SKM-1 treated with dmso at 0.1 percent for 144 hours (cell line): ENCODE data around the gene ZNF586.
A peak's percentile ranks its signal among the peaks of the same experiment; 100 is the strongest.
"Not testable (repeated sequence)": the region's sequence is repeated elsewhere in the genome, so short reads cannot be mapped to it uniquely, and the experiment has no call there.

Source experiments
- DNase-seq: peaks from one replicate; lab custom pipeline; 2025; ENCODE audit not compliant: unreplicated experiment; lab: John Stamatoyannopoulos, UW

Gene ZNF586

GRCh38 chr19:57789288-57789687 is 19.8 kb downstream of the ZNF586 start:
- DNase-seq: no peak

- not testable (repeated sequence) for DNase-seq
These were observed 27.1 kb downstream of the ZNF586 start for GRCh38 chr19:57796580-57796979.

- DNase-seq: no peak
These were observed 31.2 kb downstream of the ZNF586 start for GRCh38 chr19:57800696-57801095.

- no peak for DNase-seq
These were observed 32.8 kb downstream of the ZNF586 start for GRCh38 chr19:57802269-57802668.

GRCh38 chr19:57803265-57803593 is 33.8 kb downstream of the ZNF586 start:
- DNase-seq: no peak

GRCh38 chr19:57803594-57804325 is 34.3 kb downstream of the ZNF586 start:
- DNase-seq: no peak

- DNase-seq: no peak
These were observed 38.1 kb downstream of the ZNF586 start for GRCh38 chr19:57807541-57807940.

GRCh38 chr19:57810410-57811295 is 41.2 kb downstream of the ZNF586 start:
- not testable (repeated sequence) for DNase-seq

- no peak for DNase-seq
These were observed 42.8 kb downstream of the ZNF586 start for GRCh38 chr19:57812226-57812625.

GRCh38 chr19:57812975-57813820 is 43.7 kb downstream of the ZNF586 start:
- DNase-seq: not testable (repeated sequence)

- DNase-seq: no peak
These were observed 44.5 kb downstream of the ZNF586 start for GRCh38 chr19:57813919-57814504.

GRCh38 chr19:57814505-57815246 is 45.2 kb downstream of the ZNF586 start, which contains the start of gene ZNF552:
TSS of gene ZNF552 (minus strand) at chr19:57814913. CDS start at chr19:57814743, 170 bp downstream.
- peak; percentile 63 for DNase-seq

- no peak for DNase-seq
These were observed 46.0 kb downstream of the ZNF586 start for GRCh38 chr19:57815247-57816075.

GRCh38 chr19:57816652-57817051 is 47.2 kb downstream of the ZNF586 start:
- no peak for DNase-seq

GRCh38 chr19:57817976-57818375 is 48.5 kb downstream of the ZNF586 start:
- DNase-seq: no peak

GRCh38 chr19:57818378-57818777 is 48.9 kb downstream of the ZNF586 start:
- DNase-seq: no peak

- DNase-seq: peak; percentile 57
These were observed 50.1 kb downstream of the ZNF586 start for GRCh38 chr19:57819475-57820148.

GRCh38 chr19:57820599-57820998 is 51.1 kb downstream of the ZNF586 start:
- DNase-seq: no peak

- DNase-seq: not testable (repeated sequence)
These were observed 51.6 kb downstream of the ZNF586 start for GRCh38 chr19:57821095-57821494.
